GM19023 (cell line): ENCODE measurements around the gene RGPD6.
"Not testable (repeated sequence)": the region's sequence is repeated elsewhere in the genome, so short reads cannot be mapped to it uniquely, and the experiment has no call there.

Experiments used
- ATAC-seq: cut with Tn5 transposase; IDR thresholded peaks from one replicate; pipeline ENCODE4 v1.9.1; 2021; ENCODE audit warnings: mild to moderate bottlenecking, moderate library complexity; ENCODE audit not compliant: unreplicated experiment

The RGPD6 gene

GRCh38 chr2:110576763-110577416 is at the start of gene RGPD6:
Gene RGPD6, minus strand, starts transcription at chr2:110577222. Its CDS starts 198 bp downstream, at chr2:110577024.
- ATAC-seq: peak; percentile 97

GRCh38 chr2:110619326-110619939 is 42.4 kb upstream of the RGPD6 start:
- not testable (repeated sequence) for ATAC-seq

- not testable (repeated sequence) for ATAC-seq
Measured at GRCh38 chr2:110613927-110614326, 36.9 kb upstream of the RGPD6 start.

GRCh38 chr2:110610613-110611250 is 33.7 kb upstream of the RGPD6 start:
- ATAC-seq: not testable (repeated sequence)

GRCh38 chr2:110609843-110610612 is 33.0 kb upstream of the RGPD6 start:
- not testable (repeated sequence) for ATAC-seq

GRCh38 chr2:110608788-110609502 is 31.9 kb upstream of the RGPD6 start:
- not testable (repeated sequence) for ATAC-seq

- not testable (repeated sequence) for ATAC-seq
Measured at GRCh38 chr2:110605057-110605456, 28.0 kb upstream of the RGPD6 start.

GRCh38 chr2:110603917-110604591 is 27.0 kb upstream of the RGPD6 start:
- ATAC-seq: not testable (repeated sequence)

GRCh38 chr2:110602139-110602538 is 25.1 kb upstream of the RGPD6 start:
- ATAC-seq: not testable (repeated sequence)

GRCh38 chr2:110591973-110592372 is 15.0 kb upstream of the RGPD6 start:
- ATAC-seq: not testable (repeated sequence)

- not testable (repeated sequence) for ATAC-seq
Measured at GRCh38 chr2:110589677-110590330, 12.8 kb upstream of the RGPD6 start.

- ATAC-seq: not testable (repeated sequence)
Measured at GRCh38 chr2:110588520-110588919, 11.5 kb upstream of the RGPD6 start.

- not testable (repeated sequence) for ATAC-seq
Measured at GRCh38 chr2:110579216-110579965, 2.4 kb upstream of the RGPD6 start.

- peak; percentile 47 for ATAC-seq
Measured at GRCh38 chr2:110578429-110578828, 1.4 kb upstream of the RGPD6 start.

GRCh38 chr2:110499755-110500377 is 77.2 kb downstream of the RGPD6 start:
- ATAC-seq: peak; percentile 72

- ATAC-seq: not testable (repeated sequence)
Measured at GRCh38 chr2:110496027-110496426, 81.0 kb downstream of the RGPD6 start.

GRCh38 chr2:110494488-110494887 is 82.5 kb downstream of the RGPD6 start:
- not testable (repeated sequence) for ATAC-seq

GRCh38 chr2:110488991-110489390 is 88.0 kb downstream of the RGPD6 start:
- ATAC-seq: not testable (repeated sequence)
